ENCODE measurements around the gene CEBPZOS.
"Not testable (repeated sequence)": the region's sequence is repeated elsewhere in the genome, so short reads cannot be mapped to it uniquely, and the experiment has no call there.

Gene CEBPZOS

DNA sequence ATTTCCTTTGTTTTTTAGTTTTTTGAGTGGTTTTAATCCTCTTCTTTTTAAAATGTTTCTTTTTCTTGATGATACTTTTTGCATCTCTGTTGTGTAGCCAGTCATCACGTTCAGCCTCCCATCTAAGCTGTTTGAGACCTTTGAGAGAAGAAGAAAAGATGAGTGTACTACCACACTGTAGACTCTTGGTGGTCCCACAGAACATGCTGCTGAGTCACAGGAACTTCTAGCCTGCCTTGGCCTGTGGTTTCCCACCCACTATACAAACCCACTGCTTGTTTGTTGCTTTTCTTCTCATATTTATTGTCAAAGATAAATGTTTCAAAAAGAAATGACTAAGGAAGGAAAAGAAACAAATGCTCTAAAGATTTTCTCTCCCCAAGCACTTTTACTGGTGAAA is 5.5 kb downstream of the CEBPZOS start:
- H3K27me3 ChIP-seq (ENCODE audit: control insufficient read depth in 1 of 2, insufficient read depth in 1 of 2, low read length in 2 of 2): no peaks in the 10 kb centered on the region
- H3K18ac ChIP-seq (ENCODE audit: low read depth in 1 of 2, low read length in 2 of 2): no peak overlapping the region
- no peak overlapping the region for H2BK15ac ChIP-seq (ENCODE audit: low read depth, poor library complexity, severe bottlenecking)
- H3K23ac ChIP-seq (ENCODE audit: low read length in 2 of 2): no peak overlapping the region
- no peak overlapping the region for H4K8ac ChIP-seq (ENCODE audit: low read length)
- H3K4me2 ChIP-seq (ENCODE audit: low read length, poor library complexity, severe bottlenecking): no peak overlapping the region
- no peak overlapping the region for H3K4ac ChIP-seq (ENCODE audit: low read depth in 1 of 2, low read length in 2 of 2)
- no peak overlapping the region for H3K9ac ChIP-seq (ENCODE audit: low read length)
- H3K9me3 ChIP-seq (ENCODE audit: control insufficient read depth, low read length): peaks cover 15% of the 10 kb centered on the region
- H3K36me3 ChIP-seq (ENCODE audit: control insufficient read depth in 1 of 2, insufficient read depth in 2 of 2, low read depth in 1 of 2, low read length in 2 of 2): peaks cover 17 to 66% of the 10 kb centered on the region in 2 experiments
- 63% methylated on average over 1 of the region's 1 CpG for WGBS
- H2BK12ac ChIP-seq (ENCODE audit: low read length in 2 of 2): no peak overlapping the region
- no peak overlapping the region for H2BK120ac ChIP-seq (ENCODE audit: low read depth, low read length)
- H3K79me1 ChIP-seq (replicated peaks; ENCODE audit: low read length, poor library complexity, severe bottlenecking): peaks cover 13% of the 10 kb centered on the region
- no peak overlapping the region for H3K4me3 ChIP-seq (ENCODE audit: insufficient read depth in 1 of 2, low read depth in 1 of 2, low read length in 2 of 2)
- H2AFZ ChIP-seq (ENCODE audit: low read depth, low read length): no peak overlapping the region
- no peak overlapping the region for H3K14ac ChIP-seq (ENCODE audit: low read length in 2 of 2)
- H4K91ac ChIP-seq (ENCODE audit: low read length): no peak overlapping the region
- H3K4me1 ChIP-seq (ENCODE audit: control insufficient read depth, insufficient read depth, low read depth, low read length): peaks cover 5% of the 10 kb centered on the region
- DNase-seq: peak; percentile 45
- H2BK5ac ChIP-seq (ENCODE audit: low read depth, low read length, poor library complexity, severe bottlenecking): no peak overlapping the region
- no peak overlapping the region for H3K27ac ChIP-seq (ENCODE audit: low read length, poor library complexity, severe bottlenecking)
- no peak overlapping the region for H2AK5ac ChIP-seq (ENCODE audit: low read length, severe bottlenecking)

DNA sequence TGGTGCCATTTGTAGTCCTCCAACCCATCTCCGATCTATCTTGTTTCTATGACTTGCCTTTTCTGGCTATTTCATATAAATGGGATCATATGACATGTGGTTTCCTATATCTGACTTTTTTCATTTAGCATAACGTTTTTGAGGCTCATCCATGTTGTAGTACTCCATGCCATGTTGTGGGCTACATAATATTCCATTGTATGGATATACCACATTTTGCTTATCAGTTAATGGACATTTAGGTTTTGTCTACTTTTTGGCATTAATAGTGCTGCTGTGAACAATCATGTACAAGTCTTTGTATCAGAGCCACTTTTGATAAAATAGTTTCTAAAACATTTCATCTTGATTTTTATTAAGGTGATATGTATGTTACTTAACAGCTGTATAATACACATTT is 7.4 kb downstream of the CEBPZOS start:
- Histone ChIP-seq H3K23ac (ENCODE audit: low read length in 2 of 2) (no peak overlapping the region), H2AK5ac (ENCODE audit: low read length, severe bottlenecking) (no peak overlapping the region), H3K27me3 (ENCODE audit: control insufficient read depth in 1 of 2, insufficient read depth in 1 of 2, low read length in 2 of 2) (no peaks in the 10 kb centered on the region), H2AFZ (ENCODE audit: low read depth, low read length) (no peak overlapping the region), H4K91ac (ENCODE audit: low read length) (no peak overlapping the region), H4K8ac (ENCODE audit: low read length) (no peak overlapping the region), H3K4me1 (ENCODE audit: control insufficient read depth, insufficient read depth, low read depth, low read length) (peaks cover 2% of the 10 kb centered on the region), H3K4ac (ENCODE audit: low read depth in 1 of 2, low read length in 2 of 2) (no peak overlapping the region), H2BK15ac (ENCODE audit: low read depth, poor library complexity, severe bottlenecking) (no peak overlapping the region), H2BK5ac (ENCODE audit: low read depth, low read length, poor library complexity, severe bottlenecking) (no peak overlapping the region), H3K9me3 (ENCODE audit: control insufficient read depth, low read length) (peaks cover 29% of the 10 kb centered on the region), H3K4me2 (ENCODE audit: low read length, poor library complexity, severe bottlenecking) (no peak overlapping the region), H2BK120ac (ENCODE audit: low read depth, low read length) (no peak overlapping the region), H3K14ac (ENCODE audit: low read length in 2 of 2) (no peak overlapping the region), H3K36me3 (ENCODE audit: control insufficient read depth in 1 of 2, insufficient read depth in 2 of 2, low read depth in 1 of 2, low read length in 2 of 2) (peaks cover 17 to 84% of the 10 kb centered on the region in 2 experiments), H3K79me1 (replicated peaks; ENCODE audit: low read length, poor library complexity, severe bottlenecking) (peaks cover 11% of the 10 kb centered on the region), H3K9ac (ENCODE audit: low read length) (no peak overlapping the region), H2BK12ac (ENCODE audit: low read length in 2 of 2) (no peak overlapping the region), H3K27ac (ENCODE audit: low read length, poor library complexity, severe bottlenecking) (no peak overlapping the region), H3K18ac (ENCODE audit: low read depth in 1 of 2, low read length in 2 of 2) (no peak overlapping the region), H3K4me3 (ENCODE audit: insufficient read depth in 1 of 2, low read depth in 1 of 2, low read length in 2 of 2) (no peak overlapping the region)
- no peak for DNase-seq
- 100% methylated on average over 2 of the region's 2 CpGs for WGBS

DNA sequence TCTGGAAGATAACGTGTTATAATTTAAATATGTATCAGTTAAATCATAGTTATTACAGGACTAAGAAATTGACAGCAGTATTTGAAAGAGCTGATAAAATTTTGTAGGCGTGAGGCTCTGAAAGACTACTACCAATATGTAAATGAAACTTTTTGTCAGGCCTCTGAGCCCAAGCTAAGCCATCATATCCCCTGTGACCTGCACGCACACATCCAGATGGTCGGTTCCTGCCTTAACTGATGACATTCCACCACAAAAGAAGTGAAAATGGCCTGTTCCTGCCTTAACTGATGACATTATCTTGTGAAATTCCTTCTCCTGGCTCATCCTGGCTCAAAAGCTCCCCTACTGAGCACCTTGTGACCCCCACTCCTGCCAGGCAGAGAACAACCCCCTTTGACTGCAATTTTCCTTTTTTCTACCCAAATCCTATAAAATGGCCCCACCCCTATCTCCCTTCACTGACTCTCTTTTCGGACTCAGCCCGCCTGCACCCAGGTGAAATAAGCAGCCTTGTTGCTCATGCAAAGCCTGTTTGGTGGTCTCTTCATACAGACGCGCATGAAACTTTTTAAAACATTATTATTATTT is 8.9 kb downstream of the CEBPZOS start:
- H2BK120ac ChIP-seq (ENCODE audit: low read depth, low read length); H3K4me1 ChIP-seq (ENCODE audit: control insufficient read depth, insufficient read depth, low read depth, low read length); H3K4me3 ChIP-seq (ENCODE audit: insufficient read depth in 1 of 2, low read depth in 1 of 2, low read length in 2 of 2); H2AFZ ChIP-seq (ENCODE audit: low read depth, low read length); H3K9ac ChIP-seq (ENCODE audit: low read length); H3K18ac ChIP-seq (ENCODE audit: low read depth in 1 of 2, low read length in 2 of 2); DNase-seq; H3K4ac ChIP-seq (ENCODE audit: low read depth in 1 of 2, low read length in 2 of 2); H3K27me3 ChIP-seq (ENCODE audit: control insufficient read depth in 1 of 2, insufficient read depth in 1 of 2, low read length in 2 of 2); H2AK5ac ChIP-seq (ENCODE audit: low read length, severe bottlenecking); H2BK5ac ChIP-seq (ENCODE audit: low read depth, low read length, poor library complexity, severe bottlenecking); H4K8ac ChIP-seq (ENCODE audit: low read length); H3K23ac ChIP-seq (ENCODE audit: low read length in 2 of 2); H2BK15ac ChIP-seq (ENCODE audit: low read depth, poor library complexity, severe bottlenecking); H4K91ac ChIP-seq (ENCODE audit: low read length); H3K27ac ChIP-seq (ENCODE audit: low read length, poor library complexity, severe bottlenecking); H3K4me2 ChIP-seq (ENCODE audit: low read length, poor library complexity, severe bottlenecking); H3K14ac ChIP-seq (ENCODE audit: low read length in 2 of 2); H3K79me1 ChIP-seq (replicated peaks; ENCODE audit: low read length, poor library complexity, severe bottlenecking); H2BK12ac ChIP-seq (ENCODE audit: low read length in 2 of 2): not testable (repeated sequence)
- peaks cover 17 to 93% of the 10 kb centered on the region in 2 experiments for H3K36me3 ChIP-seq (ENCODE audit: control insufficient read depth in 1 of 2, insufficient read depth in 2 of 2, low read depth in 1 of 2, low read length in 2 of 2)
- peaks cover 37% of the 10 kb centered on the region for H3K9me3 ChIP-seq (ENCODE audit: control insufficient read depth, low read length)
- WGBS: 83% methylated on average over 5 of the region's 8 CpGs

DNA sequence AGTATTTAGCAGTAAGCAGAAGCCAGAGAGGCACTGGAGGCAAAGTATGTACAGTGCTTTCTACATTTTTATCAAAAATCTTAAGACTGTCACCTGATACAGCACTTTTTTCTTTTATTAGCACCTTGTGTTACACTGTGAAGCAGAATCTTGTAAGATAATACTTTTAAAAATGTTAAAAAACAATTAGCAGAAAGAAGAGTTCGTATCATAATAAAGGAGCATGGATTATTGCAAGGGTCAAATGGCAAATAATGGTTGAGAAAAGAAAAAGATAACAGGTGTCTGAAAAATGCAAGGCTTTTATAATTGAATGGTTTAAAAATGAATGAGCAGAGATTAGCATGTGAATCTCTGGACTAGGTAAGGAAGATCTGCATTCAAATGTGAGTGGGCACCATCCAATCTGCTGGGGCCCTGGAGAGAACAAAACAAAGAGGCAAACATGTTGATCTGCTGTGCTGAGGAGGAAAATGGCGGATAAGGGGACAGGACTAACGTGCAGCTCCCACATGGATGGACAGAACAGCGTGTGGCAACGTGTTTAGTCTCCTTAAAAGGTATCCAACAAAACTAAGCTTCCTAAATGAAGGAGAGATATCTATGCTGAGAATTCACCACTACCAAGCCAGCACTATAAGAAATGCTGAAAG is 9.5 kb downstream of the CEBPZOS start:
- Histone ChIP-seq H3K27ac (ENCODE audit: low read length, poor library complexity, severe bottlenecking) (no peak overlapping the region), H4K91ac (ENCODE audit: low read length) (no peak overlapping the region), H2BK5ac (ENCODE audit: low read depth, low read length, poor library complexity, severe bottlenecking) (no peak overlapping the region), H3K9me3 (ENCODE audit: control insufficient read depth, low read length) (peaks cover 37% of the 10 kb centered on the region), H2AK5ac (ENCODE audit: low read length, severe bottlenecking) (no peak overlapping the region), H4K8ac (ENCODE audit: low read length) (no peak overlapping the region), H3K27me3 (ENCODE audit: control insufficient read depth in 1 of 2, insufficient read depth in 1 of 2, low read length in 2 of 2) (no peaks in the 10 kb centered on the region), H3K4ac (ENCODE audit: low read depth in 1 of 2, low read length in 2 of 2) (no peak overlapping the region), H2AFZ (ENCODE audit: low read depth, low read length) (no peak overlapping the region), H2BK120ac (ENCODE audit: low read depth, low read length) (no peak overlapping the region), H3K18ac (ENCODE audit: low read depth in 1 of 2, low read length in 2 of 2) (no peak overlapping the region), H3K4me1 (ENCODE audit: control insufficient read depth, insufficient read depth, low read depth, low read length) (no peaks in the 10 kb centered on the region), H3K36me3 (ENCODE audit: control insufficient read depth in 1 of 2, insufficient read depth in 2 of 2, low read depth in 1 of 2, low read length in 2 of 2) (peaks cover 13 to 95% of the 10 kb centered on the region in 2 experiments), H3K4me2 (ENCODE audit: low read length, poor library complexity, severe bottlenecking) (no peak overlapping the region), H3K4me3 (ENCODE audit: insufficient read depth in 1 of 2, low read depth in 1 of 2, low read length in 2 of 2) (no peak overlapping the region), H2BK12ac (ENCODE audit: low read length in 2 of 2) (no peak overlapping the region), H2BK15ac (ENCODE audit: low read depth, poor library complexity, severe bottlenecking) (no peak overlapping the region), H3K79me1 (replicated peaks; ENCODE audit: low read length, poor library complexity, severe bottlenecking) (peaks cover 9% of the 10 kb centered on the region), H3K14ac (ENCODE audit: low read length in 2 of 2) (no peak overlapping the region), H3K9ac (ENCODE audit: low read length) (no peak overlapping the region), H3K23ac (ENCODE audit: low read length in 2 of 2) (no peak overlapping the region)
- no peak for DNase-seq
- WGBS: 83% methylated on average over 5 of the region's 5 CpGs

Measured in mesenchymal stem cell (in vitro differentiated cells and primary cell).